ENCODE data around the gene ADAMTSL1.
A peak's percentile ranks its signal among the peaks of the same experiment; 100 is the strongest.

ADAMTSL1 gene

DNA sequence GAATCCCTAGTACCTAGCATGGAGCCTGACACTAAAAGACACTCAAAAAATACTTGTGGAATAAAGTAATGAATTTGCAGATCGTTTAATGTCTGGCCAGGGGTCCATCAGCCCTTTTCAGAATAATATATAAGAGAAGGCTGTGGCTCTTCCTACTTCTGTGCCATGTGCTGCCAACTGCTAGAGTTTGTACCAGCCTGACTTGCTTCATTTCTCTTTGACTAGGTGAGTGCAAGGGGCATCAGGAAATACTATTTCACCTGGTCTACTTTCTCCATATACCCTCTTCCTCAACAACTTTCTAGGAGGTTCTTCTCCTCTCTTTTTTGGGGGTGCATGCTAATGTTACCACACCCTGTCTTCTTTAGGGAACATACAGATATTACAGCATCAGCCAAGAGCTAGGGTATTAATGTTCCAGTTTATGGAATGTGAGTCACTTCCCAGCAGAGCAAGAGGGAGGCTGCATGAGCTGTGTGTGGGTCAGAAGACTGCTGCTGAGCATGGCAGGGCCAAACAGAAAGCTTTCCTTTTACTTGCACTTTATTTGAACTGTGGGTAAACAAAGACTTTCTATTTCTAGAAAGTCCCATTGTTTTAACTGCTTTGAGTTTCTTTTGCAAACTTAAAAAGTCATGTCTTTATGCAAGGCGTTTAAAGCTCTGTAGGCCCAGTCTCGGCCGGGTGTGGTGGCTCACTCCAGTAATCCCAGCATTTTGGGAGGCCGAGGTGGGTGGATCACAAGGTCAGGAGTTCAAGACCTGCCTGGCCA, 158.9 kb downstream of the ADAMTSL1 start:
- H3K4me3 ChIP-seq (ENCODE audit: low read length): no peak overlapping the region
- TF ChIP-seq, protein P1, sequence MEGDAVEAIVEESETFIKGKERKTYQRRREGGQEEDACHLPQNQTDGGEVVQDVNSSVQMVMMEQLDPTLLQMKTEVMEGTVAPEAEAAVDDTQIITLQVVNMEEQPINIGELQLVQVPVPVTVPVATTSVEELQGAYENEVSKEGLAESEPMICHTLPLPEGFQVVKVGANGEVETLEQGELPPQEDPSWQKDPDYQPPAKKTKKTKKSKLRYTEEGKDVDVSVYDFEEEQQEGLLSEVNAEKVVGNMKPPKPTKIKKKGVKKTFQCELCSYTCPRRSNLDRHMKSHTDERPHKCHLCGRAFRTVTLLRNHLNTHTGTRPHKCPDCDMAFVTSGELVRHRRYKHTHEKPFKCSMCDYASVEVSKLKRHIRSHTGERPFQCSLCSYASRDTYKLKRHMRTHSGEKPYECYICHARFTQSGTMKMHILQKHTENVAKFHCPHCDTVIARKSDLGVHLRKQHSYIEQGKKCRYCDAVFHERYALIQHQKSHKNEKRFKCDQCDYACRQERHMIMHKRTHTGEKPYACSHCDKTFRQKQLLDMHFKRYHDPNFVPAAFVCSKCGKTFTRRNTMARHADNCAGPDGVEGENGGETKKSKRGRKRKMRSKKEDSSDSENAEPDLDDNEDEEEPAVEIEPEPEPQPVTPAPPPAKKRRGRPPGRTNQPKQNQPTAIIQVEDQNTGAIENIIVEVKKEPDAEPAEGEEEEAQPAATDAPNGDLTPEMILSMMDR (conservative IDR thresholded peaks at IDR 0.05; ENCODE audit: low read length): no peak
- DNase-seq (ENCODE audit: low read depth): peak; percentile 78

DNA sequence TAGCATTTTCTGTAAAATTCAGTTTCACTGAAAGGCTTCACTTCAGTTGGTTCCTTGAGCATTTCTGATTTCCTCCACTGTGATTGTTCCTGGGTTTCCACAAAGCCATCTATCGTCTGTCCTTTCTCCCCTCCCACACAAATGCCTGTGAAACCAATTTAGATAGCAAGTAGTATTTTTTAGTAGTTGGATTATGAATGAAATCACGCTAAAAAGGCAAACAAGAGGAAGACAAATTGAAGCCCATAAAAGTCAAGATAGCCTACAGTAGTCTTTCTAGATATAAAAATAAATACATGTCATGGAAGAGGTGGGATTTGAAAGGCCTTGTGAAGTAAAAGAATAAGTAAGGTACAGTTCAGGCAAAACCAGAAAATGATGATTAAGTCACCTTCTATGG, 162.8 kb downstream of the ADAMTSL1 start:
- no peak for DNase-seq (ENCODE audit: low read depth)
- TF ChIP-seq, protein P1 (conservative IDR thresholded peaks at IDR 0.05; ENCODE audit: low read length): no peak

DNA sequence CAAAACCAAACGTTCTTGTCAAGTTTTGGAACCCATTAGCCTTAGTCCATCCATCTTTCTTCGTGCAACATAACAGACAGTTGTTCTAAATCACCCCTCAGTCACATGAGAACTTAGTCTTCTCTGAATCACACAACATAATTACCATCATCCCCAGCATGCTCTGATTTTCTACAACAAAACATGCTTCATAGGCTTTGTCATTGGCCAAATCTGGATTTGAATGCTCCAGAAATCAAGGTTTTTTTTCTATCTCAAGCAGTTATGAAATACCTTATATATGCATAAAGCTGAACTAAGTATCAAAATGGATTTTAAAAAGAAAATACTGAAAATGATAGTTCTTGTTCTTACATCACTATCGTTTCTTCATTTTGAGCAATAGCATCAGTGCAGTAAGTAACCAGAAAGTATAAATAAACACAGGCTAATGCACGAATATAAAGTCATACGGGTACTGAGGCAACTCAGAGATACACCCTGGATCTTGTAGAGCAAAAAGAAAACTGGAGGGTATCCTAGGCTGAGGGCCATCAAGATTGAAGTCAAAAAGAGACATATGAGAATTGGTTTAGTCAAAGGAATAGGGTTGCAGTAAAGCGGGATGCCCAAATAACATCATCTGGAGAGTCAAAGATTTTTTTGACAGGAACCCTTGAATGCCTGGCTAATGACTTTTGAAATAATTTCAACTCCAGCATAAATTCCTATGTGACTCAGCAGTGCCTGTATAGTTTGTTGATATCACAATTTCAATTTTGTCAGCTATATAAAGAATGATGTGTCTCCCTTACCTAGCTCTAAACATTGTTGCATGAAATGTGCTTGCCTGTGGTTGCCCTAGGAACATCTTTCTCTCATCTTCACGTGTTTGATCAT, 164.7 kb downstream of the ADAMTSL1 start:
- H3K4me3 ChIP-seq (ENCODE audit: low read length): no peak overlapping the region
- TF ChIP-seq, protein P1 (conservative IDR thresholded peaks at IDR 0.05; ENCODE audit: low read length): no peak
- DNase-seq (ENCODE audit: low read depth): peak; percentile 50

More for the DNA sequence above, 162.8 kb downstream of the ADAMTSL1 start:
- no peak overlapping the region for H3K4me3 ChIP-seq (ENCODE audit: low read length)

DNA sequence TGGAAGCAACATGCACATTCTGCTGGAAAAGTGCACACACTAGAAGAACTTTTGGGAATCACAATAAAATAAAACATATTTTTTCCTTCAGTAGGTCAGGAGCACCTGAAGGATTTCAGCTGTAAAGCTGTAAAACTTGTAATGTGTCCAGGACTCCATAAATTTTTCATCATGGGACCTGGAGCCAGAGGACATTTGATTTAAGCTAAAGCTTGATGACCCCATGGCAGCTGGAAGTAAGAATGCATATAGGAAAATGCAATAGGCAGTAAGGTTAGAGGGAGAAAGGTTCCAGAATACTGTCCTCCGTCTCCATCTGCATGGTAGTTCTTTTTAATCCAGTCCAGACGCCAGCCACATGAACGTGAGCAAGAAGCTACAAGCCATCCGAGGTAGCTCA, 166.0 kb downstream of the ADAMTSL1 start:
- no peak for DNase-seq (ENCODE audit: low read depth)
- TF ChIP-seq, protein P1 (conservative IDR thresholded peaks at IDR 0.05; ENCODE audit: low read length): no peak
- H3K4me3 ChIP-seq (ENCODE audit: low read length): no peak overlapping the region

DNA sequence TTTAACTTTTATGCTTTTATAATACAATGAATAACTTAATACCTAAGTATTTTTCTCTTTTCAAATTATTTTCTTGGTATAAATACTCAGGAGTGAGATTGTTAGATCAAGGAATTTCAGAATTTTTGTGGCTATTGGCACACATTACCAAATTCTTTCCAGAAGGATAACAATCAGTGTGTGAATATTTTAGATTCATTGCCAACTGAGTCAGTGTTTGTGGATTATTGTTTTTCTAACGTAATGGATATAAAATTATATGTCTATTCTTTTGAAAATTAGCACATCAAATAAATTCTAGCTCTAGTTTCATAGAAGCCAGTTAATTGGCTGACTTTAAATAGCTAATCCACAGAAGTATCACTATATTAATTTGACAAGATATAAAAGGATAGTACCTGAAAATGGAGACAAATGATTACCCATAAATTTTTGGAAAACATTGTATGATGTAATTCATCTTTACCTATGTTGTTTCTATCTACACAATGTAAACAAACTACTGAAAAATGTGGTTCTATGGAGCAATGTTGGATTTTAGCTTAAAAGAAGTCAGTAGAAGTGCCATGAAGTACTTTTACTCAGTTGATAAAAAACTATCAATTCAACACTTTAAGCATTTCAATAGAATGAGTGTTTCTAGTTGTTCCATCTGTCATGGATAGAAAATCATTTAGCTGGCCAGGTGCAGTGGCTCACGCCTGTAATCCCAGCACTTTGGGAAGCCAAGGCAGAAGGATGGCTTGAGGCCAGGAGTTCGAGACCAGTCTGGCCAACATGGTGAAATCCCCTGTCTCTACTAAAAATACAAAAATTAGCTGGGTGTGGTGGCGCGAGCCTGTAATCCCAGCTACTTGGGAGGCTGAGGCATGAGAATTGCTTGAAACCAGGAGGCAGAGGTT, 185.1 kb downstream of the ADAMTSL1 start:
- TF ChIP-seq, protein P1 (conservative IDR thresholded peaks at IDR 0.05; ENCODE audit: low read length): no peak
- peak; percentile 85 for DNase-seq (ENCODE audit: low read depth)
- no peak overlapping the region for H3K4me3 ChIP-seq (ENCODE audit: low read length)

DNA sequence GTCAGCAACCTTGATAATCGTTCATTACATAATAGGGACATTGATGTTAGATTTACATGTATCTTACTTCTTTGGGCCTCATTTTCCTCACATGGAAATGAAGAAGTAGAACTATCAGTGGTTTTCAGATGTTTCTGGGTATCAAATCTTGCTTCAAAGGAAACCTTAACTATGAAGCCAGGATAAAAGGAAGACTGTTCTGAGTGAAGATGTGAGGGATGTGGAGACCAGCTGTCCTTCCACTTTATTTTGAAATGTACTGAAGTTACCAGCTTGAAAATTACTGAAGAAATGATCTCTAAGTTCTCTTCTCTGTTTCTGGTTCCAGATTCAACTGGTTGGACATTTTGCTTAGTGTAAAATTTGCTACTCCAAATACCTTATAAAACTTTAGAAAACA, 186.0 kb downstream of the ADAMTSL1 start:
- H3K4me3 ChIP-seq (ENCODE audit: low read length): no peak overlapping the region

More for the DNA sequence above, 186.0 kb downstream of the ADAMTSL1 start:
- DNase-seq (ENCODE audit: low read depth): no peak
- TF ChIP-seq, protein P1 (conservative IDR thresholded peaks at IDR 0.05; ENCODE audit: low read length): no peak
